ENCODE data around the gene KCNH4.

- TF ChIP-seq CTCF (IDR thresholded peaks at IDR 0.05) (no peak), EZH2 (IDR thresholded peaks at IDR 0.05; ENCODE audit: borderline replicate concordance, insufficient read depth, low read depth, low read length, poor library complexity, severe bottlenecking) (no peak)
Observed at GRCh38 chr17:42214156-42214555, 33.2 kb upstream of the KCNH4 start.

Measured in B cell (primary cell).